OCI-LY1 (cell line): ENCODE data around the gene GPBP1L1.

Source experiments
- H2AFZ ChIP-seq: fragments of 200-600 bp; sonication (generic), shearing (Covaris generic); 2 replicates; pipeline ENCODE4 v1.6.0; 2014; ENCODE audit warnings: antibody characterized with exemption, mild to moderate bottlenecking, low read length
- H3F3A ChIP-seq: fragments of 200-600 bp; sonication (generic), shearing (Covaris generic); 2 replicates; pipeline ENCODE4 v1.6.0; 2014; ENCODE audit warnings: mild to moderate bottlenecking, antibody characterized with exemption, low read length, moderate library complexity; ENCODE audit not compliant: insufficient read depth
- H3K27ac ChIP-seq: fragments of 200-600 bp; sonication (generic); 2 replicates; pipeline ENCODE4 v1.5.1; 2014; ENCODE audit warnings: low read length, mixed run types, mild to moderate bottlenecking, low read depth; ENCODE audit not compliant: poor library complexity, severe bottlenecking
- H3K27me3 ChIP-seq: fragments of 200-600 bp; sonication (generic); 2 replicates; pipeline ENCODE4 v1.6.0; 2014; ENCODE audit warnings: antibody characterized with exemption, mild to moderate bottlenecking, low read length, moderate library complexity; ENCODE audit not compliant: insufficient read depth
- H3K36me3 ChIP-seq: fragments of 200-600 bp; sonication (generic); 2 replicates; pipeline ENCODE4 v1.6.1; 2014; ENCODE audit warnings: mild to moderate bottlenecking, antibody characterized with exemption, low read length, moderate library complexity, mixed read lengths; ENCODE audit not compliant: insufficient read depth
- H3K4me1 ChIP-seq: fragments of 200-600 bp; sonication (generic); 2 replicates; pipeline ENCODE4 v1.5.1; 2014; ENCODE audit warnings: mild to moderate bottlenecking, low read length, moderate library complexity; ENCODE audit not compliant: insufficient read depth, severe bottlenecking
- H3K4me2 ChIP-seq: fragments of 200-600 bp; sonication (generic), shearing (Covaris generic); 2 replicates; pipeline ENCODE4 v1.6.1; 2014; ENCODE audit warnings: low read length
- H3K4me3 ChIP-seq: fragments of 200-600 bp; sonication (generic); 2 replicates; pipeline ENCODE4 v1.5.1; 2014; ENCODE audit warnings: low read length, low read depth, mild to moderate bottlenecking, mixed read lengths; ENCODE audit not compliant: poor library complexity, severe bottlenecking
- H3K79me2 ChIP-seq: fragments of 200-600 bp; shearing (Covaris generic); 2 replicates; pipeline ENCODE4 v1.6.1; 2016; ENCODE audit warnings: mixed run types, low read length, mixed read lengths; ENCODE audit not compliant: insufficient read depth
- H3K9ac ChIP-seq: fragments of 200-600 bp; sonication (generic), shearing (Covaris generic); 2 replicates; pipeline ENCODE4 v1.6.1; 2014; ENCODE audit warnings: mild to moderate bottlenecking, low read length, mixed read lengths
- H3K9me2 ChIP-seq: fragments of 200-600 bp; sonication (generic), shearing (Covaris generic); 2 replicates; pipeline ENCODE4 v1.6.1; 2014; ENCODE audit warnings: low read depth, mild to moderate bottlenecking, low read length, mixed read lengths
- H3K9me3 ChIP-seq: fragments of 200-600 bp; shearing (Covaris generic); 2 replicates; pipeline ENCODE4 v1.6.1; 2014; ENCODE audit warnings: low read length, mixed read lengths
- H4K20me1 ChIP-seq: fragments of 200-600 bp; sonication (generic), shearing (Covaris generic); 2 replicates; pipeline ENCODE4 v1.6.0; 2016; ENCODE audit warnings: mild to moderate bottlenecking, low read length; ENCODE audit not compliant: insufficient read depth
- CTCF ChIP-seq: fragments of 200-600 bp; sonication (generic), shearing (Covaris generic); IDR thresholded peaks from 2 replicates; pipeline ENCODE4 v1.5.1; 2017; ENCODE audit warnings: mild to moderate bottlenecking, antibody characterized with exemption, low read length, moderate library complexity, mixed read lengths
- EZH2 ChIP-seq: fragments of 200-600 bp; sonication (generic), shearing (Covaris generic); IDR thresholded peaks from 2 replicates; pipeline ENCODE4 v1.8.0; 2017; ENCODE audit warnings: borderline replicate concordance, mixed run types, mild to moderate bottlenecking, antibody characterized with exemption, low read length, moderate library complexity, mixed read lengths

GPBP1L1 gene

GRCh38 chr1:45660336-45660735 lies 26.0 kb downstream of the GPBP1L1 start:
- no peaks in the 10 kb centered on the region for H3K9me2 ChIP-seq
- peaks cover 47% of the 10 kb centered on the region for H3K79me2 ChIP-seq
- no peaks in the 10 kb centered on the region for H3K4me1 ChIP-seq
- H3K27me3 ChIP-seq, result no peaks in the 10 kb centered on the region
- H3K9ac ChIP-seq, result no peak overlapping the region
- H3F3A ChIP-seq, result no peaks in the 10 kb centered on the region
- no peak overlapping the region for H3K4me2 ChIP-seq
- H2AFZ ChIP-seq, result no peak overlapping the region
- no peaks in the 10 kb centered on the region; the same call in 1 of the 2 replicates for H4K20me1 ChIP-seq
- TF ChIP-seq EZH2 (no peak), CTCF (no peak)
- no peak overlapping the region for H3K4me3 ChIP-seq
- H3K36me3 ChIP-seq, result peaks cover 72% of the 10 kb centered on the region
- no peak overlapping the region for H3K27ac ChIP-seq
- H3K9me3 ChIP-seq, result no peaks in the 10 kb centered on the region

GRCh38 chr1:45659222-45659621 lies 27.1 kb downstream of the GPBP1L1 start:
- Histone ChIP-seq H4K20me1 (no peaks in the 10 kb centered on the region; the same call in 1 of the 2 replicates), H3K27me3 (no peaks in the 10 kb centered on the region), H3K4me2 (no peak overlapping the region), H2AFZ (no peak overlapping the region), H3K9ac (no peak overlapping the region), H3K9me2 (no peaks in the 10 kb centered on the region), H3K36me3 (peaks cover 78% of the 10 kb centered on the region), H3F3A (no peaks in the 10 kb centered on the region), H3K79me2 (peaks cover 36% of the 10 kb centered on the region), H3K4me3 (no peak overlapping the region), H3K9me3 (no peaks in the 10 kb centered on the region), H3K4me1 (no peaks in the 10 kb centered on the region), H3K27ac (no peak overlapping the region)
- TF ChIP-seq CTCF (no peak), EZH2 (no peak)

GRCh38 chr1:45658171-45658570 lies 28.2 kb downstream of the GPBP1L1 start:
- H3K36me3 ChIP-seq, result peaks cover 82% of the 10 kb centered on the region
- H3K9me2 ChIP-seq, result no peaks in the 10 kb centered on the region
- H3K79me2 ChIP-seq, result peaks cover 26% of the 10 kb centered on the region
- H3K27me3 ChIP-seq, result no peaks in the 10 kb centered on the region
- no peak for TF ChIP-seq CTCF
- no peak for TF ChIP-seq EZH2
- no peak overlapping the region for H3K27ac ChIP-seq
- H4K20me1 ChIP-seq, result no peaks in the 10 kb centered on the region; the same call in 1 of the 2 replicates
- H3K4me2 ChIP-seq, result no peak overlapping the region
- H3K4me3 ChIP-seq, result no peak overlapping the region
- H2AFZ ChIP-seq, result no peak overlapping the region
- H3K9me3 ChIP-seq, result no peaks in the 10 kb centered on the region
- no peaks in the 10 kb centered on the region for H3K4me1 ChIP-seq
- H3F3A ChIP-seq, result no peaks in the 10 kb centered on the region
- no peak overlapping the region for H3K9ac ChIP-seq
